ENCODE data around the gene KCNJ10.

KCNJ10 gene

GRCh38 chr1:160030657-160031364, 39.1 kb downstream of the KCNJ10 start (continued):
- TF ChIP-seq, protein P1, sequence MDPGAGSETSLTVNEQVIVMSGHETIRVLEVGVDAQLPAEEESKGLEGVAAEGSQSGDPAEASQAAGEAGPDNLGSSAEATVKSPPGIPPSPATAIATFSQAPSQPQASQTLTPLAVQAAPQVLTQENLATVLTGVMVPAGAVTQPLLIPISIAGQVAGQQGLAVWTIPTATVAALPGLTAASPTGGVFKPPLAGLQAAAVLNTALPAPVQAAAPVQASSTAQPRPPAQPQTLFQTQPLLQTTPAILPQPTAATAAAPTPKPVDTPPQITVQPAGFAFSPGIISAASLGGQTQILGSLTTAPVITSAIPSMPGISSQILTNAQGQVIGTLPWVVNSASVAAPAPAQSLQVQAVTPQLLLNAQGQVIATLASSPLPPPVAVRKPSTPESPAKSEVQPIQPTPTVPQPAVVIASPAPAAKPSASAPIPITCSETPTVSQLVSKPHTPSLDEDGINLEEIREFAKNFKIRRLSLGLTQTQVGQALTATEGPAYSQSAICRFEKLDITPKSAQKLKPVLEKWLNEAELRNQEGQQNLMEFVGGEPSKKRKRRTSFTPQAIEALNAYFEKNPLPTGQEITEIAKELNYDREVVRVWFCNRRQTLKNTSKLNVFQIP (CRISPR knock-in tag; IDR thresholded peaks at IDR 0.05; ENCODE audit: borderline replicate concordance, low read depth), result no peak
- TF ChIP-seq CSDC2 (CRISPR knock-in tag; IDR thresholded peaks at IDR 0.05) (no peak), ESRRG (CRISPR knock-in tag; IDR thresholded peaks at IDR 0.05) (no peak), ZNF70 (CRISPR knock-in tag; IDR thresholded peaks at IDR 0.05) (no peak), SNAI2 (CRISPR knock-in tag; IDR thresholded peaks at IDR 0.05) (no peak)

DNA sequence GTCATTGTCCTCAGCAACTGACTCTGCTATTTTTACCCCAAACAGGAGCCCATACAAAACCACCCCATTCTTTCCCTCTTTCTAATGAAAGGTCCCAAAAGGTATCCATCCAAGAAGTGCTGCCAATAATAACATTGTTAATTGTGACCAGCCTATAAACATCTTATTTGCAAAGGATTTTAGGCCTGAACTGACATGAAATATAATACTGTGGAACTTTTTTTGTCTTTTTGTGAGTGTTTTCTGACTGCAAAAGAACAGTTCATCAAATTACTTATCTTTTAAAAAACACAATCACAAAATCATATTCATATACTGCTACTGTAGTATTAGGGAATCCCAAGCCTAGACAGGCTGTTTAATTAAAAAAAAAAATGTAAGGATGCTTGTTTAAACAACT, 41.5 kb downstream of the KCNJ10 start:
- ATAC-seq, result no peak
- TF ChIP-seq ZFP3 (CRISPR knock-in tag; IDR thresholded peaks at IDR 0.05) (no peak), OSR1 (CRISPR knock-in tag; IDR thresholded peaks at IDR 0.05) (no peak), CSDC2 (CRISPR knock-in tag; IDR thresholded peaks at IDR 0.05) (no peak), BACH2 (CRISPR knock-in tag; IDR thresholded peaks at IDR 0.05; ENCODE audit: borderline replicate concordance) (no peak), ZFP30 (CRISPR knock-in tag; IDR thresholded peaks at IDR 0.05) (no peak), GLIS3 (CRISPR knock-in tag; IDR thresholded peaks at IDR 0.05) (no peak), ZNF70 (CRISPR knock-in tag; IDR thresholded peaks at IDR 0.05) (no peak), ZNF565 (CRISPR knock-in tag; conservative IDR thresholded peaks at IDR 0.05; ENCODE audit: low read depth) (no peak), RARB (CRISPR knock-in tag; IDR thresholded peaks at IDR 0.05) (no peak), ARNTL (CRISPR knock-in tag; IDR thresholded peaks at IDR 0.05; ENCODE audit: borderline replicate concordance, low read depth) (no peak), ZNF8 (CRISPR knock-in tag; IDR thresholded peaks at IDR 0.05) (no peak), TCF4 (CRISPR knock-in tag; IDR thresholded peaks at IDR 0.05; ENCODE audit: borderline replicate concordance) (no peak), ISL1 (CRISPR knock-in tag; IDR thresholded peaks at IDR 0.05) (no peak), PPARA (CRISPR knock-in tag; IDR thresholded peaks at IDR 0.05; ENCODE audit: borderline replicate concordance) (no peak), TOX (CRISPR knock-in tag; IDR thresholded peaks at IDR 0.05; ENCODE audit: borderline replicate concordance) (no peak), TSHZ2 (CRISPR knock-in tag; IDR thresholded peaks at IDR 0.05) (no peak), ESRRG (CRISPR knock-in tag; IDR thresholded peaks at IDR 0.05) (no peak)

- no peak for ATAC-seq
- TF ChIP-seq ZFP3 (CRISPR knock-in tag; IDR thresholded peaks at IDR 0.05) (no peak), OSR1 (CRISPR knock-in tag; IDR thresholded peaks at IDR 0.05) (no peak), ISL1 (CRISPR knock-in tag; IDR thresholded peaks at IDR 0.05) (no peak), ESRRG (CRISPR knock-in tag; IDR thresholded peaks at IDR 0.05) (no peak), ZNF70 (CRISPR knock-in tag; IDR thresholded peaks at IDR 0.05) (no peak), RARB (CRISPR knock-in tag; IDR thresholded peaks at IDR 0.05) (no peak), ZNF8 (CRISPR knock-in tag; IDR thresholded peaks at IDR 0.05) (no peak), ZC3H10 (CRISPR knock-in tag; IDR thresholded peaks at IDR 0.05) (no peak), CSDC2 (CRISPR knock-in tag; IDR thresholded peaks at IDR 0.05) (no peak), SNAI2 (CRISPR knock-in tag; IDR thresholded peaks at IDR 0.05) (no peak), TOX (CRISPR knock-in tag; IDR thresholded peaks at IDR 0.05; ENCODE audit: borderline replicate concordance) (no peak), GLIS3 (CRISPR knock-in tag; IDR thresholded peaks at IDR 0.05) (no peak), PATZ1 (CRISPR knock-in tag; IDR thresholded peaks at IDR 0.05; ENCODE audit: borderline replicate concordance) (no peak), BACH2 (CRISPR knock-in tag; IDR thresholded peaks at IDR 0.05; ENCODE audit: borderline replicate concordance) (no peak), ZFP30 (CRISPR knock-in tag; IDR thresholded peaks at IDR 0.05) (no peak), PPARA (CRISPR knock-in tag; IDR thresholded peaks at IDR 0.05; ENCODE audit: borderline replicate concordance) (no peak), TCF4 (CRISPR knock-in tag; IDR thresholded peaks at IDR 0.05; ENCODE audit: borderline replicate concordance) (no peak)
- TF ChIP-seq, protein P1 (CRISPR knock-in tag; IDR thresholded peaks at IDR 0.05; ENCODE audit: borderline replicate concordance, low read depth), result no peak
- TF ChIP-seq, protein P2, sequence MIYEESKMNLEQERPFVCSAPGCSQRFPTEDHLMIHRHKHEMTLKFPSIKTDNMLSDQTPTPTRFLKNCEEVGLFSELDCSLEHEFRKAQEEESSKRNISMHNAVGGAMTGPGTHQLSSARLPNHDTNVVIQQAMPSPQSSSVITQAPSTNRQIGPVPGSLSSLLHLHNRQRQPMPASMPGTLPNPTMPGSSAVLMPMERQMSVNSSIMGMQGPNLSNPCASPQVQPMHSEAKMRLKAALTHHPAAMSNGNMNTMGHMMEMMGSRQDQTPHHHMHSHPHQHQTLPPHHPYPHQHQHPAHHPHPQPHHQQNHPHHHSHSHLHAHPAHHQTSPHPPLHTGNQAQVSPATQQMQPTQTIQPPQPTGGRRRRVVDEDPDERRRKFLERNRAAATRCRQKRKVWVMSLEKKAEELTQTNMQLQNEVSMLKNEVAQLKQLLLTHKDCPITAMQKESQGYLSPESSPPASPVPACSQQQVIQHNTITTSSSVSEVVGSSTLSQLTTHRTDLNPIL (CRISPR knock-in tag; IDR thresholded peaks at IDR 0.05; ENCODE audit: low read depth), result no peak
Measured at GRCh38 chr1:160025314-160025713, 44.6 kb downstream of the KCNJ10 start.
